Type B pancreatic cell (in vitro differentiated cells): Measurements from ENCODE around the gene AGO1. TPM values are rescaled to one million over a fixed set of nuclear protein-coding genes. Genes with fewer than 3 reads are reported as not detected.

Experiments used
- DNase-seq: peaks from one replicate; pipeline ENCODE4 v3.0.0; 2021; ENCODE audit warnings: mixed read lengths; ENCODE audit not compliant: unreplicated experiment; ENCODE audit errors: extremely low spot score
- H3K27ac Mint-ChIP-seq: 2 replicates; pipeline ENCODE4 v1.8.0; 2021; ENCODE audit warnings: mild to moderate bottlenecking, mixed read lengths
- H3K27me3 Mint-ChIP-seq: 2 replicates; pipeline ENCODE4 v1.8.0; 2021; ENCODE audit warnings: mixed read lengths
- H3K36me3 Mint-ChIP-seq: 2 replicates; pipeline ENCODE4 v1.8.0; 2021; ENCODE audit warnings: mixed read lengths
- H3K4me1 Mint-ChIP-seq: one replicate; pipeline ENCODE4 v1.8.0; 2021; ENCODE audit warnings: mixed read lengths; ENCODE audit not compliant: unreplicated experiment
- H3K4me3 Mint-ChIP-seq: 2 replicates; pipeline ENCODE4 v1.8.0; 2021; ENCODE audit warnings: mild to moderate bottlenecking, mixed read lengths
- H3K9me3 Mint-ChIP-seq: 2 replicates; pipeline ENCODE4 v1.8.0; 2021; ENCODE audit warnings: mixed read lengths
- CTCF ChIP-seq: fragments of 200-600 bp; sonication (generic); conservative IDR thresholded peaks from 2 replicates; pipeline ENCODE4 v1.5.0; 2021; ENCODE audit warnings: antibody characterized with exemption, mild to moderate bottlenecking
- total RNA-seq: library from RNA; stranded (reverse); gene quantifications from 2 replicates; pipeline ENCODE4 v1.2.1, GENCODE V29; 2021; ENCODE audit warnings: low replicate concordance

Gene AGO1
- total RNA-seq, 1 donor from 2014 or later, result 47.7 TPM

- no peaks in the 10 kb centered on the region for H3K27me3 Mint-ChIP-seq
- DNase-seq, result no peak
- no peaks in the 10 kb centered on the region for H3K9me3 Mint-ChIP-seq
- no peak overlapping the region for H3K4me3 Mint-ChIP-seq
- TF ChIP-seq CTCF, result no peak
- H3K36me3 Mint-ChIP-seq, result peaks cover 16% of the 10 kb centered on the region
- H3K27ac Mint-ChIP-seq, result no peak overlapping the region
- H3K4me1 Mint-ChIP-seq, result no peaks in the 10 kb centered on the region
Measured at GRCh38 chr1:35850716-35851115, 32.3 kb upstream of the AGO1 start.

GRCh38 chr1:35851132-35851869 lies 31.7 kb upstream of the AGO1 start:
- TF ChIP-seq CTCF, result no peak
- no peak for DNase-seq
- H3K27me3 Mint-ChIP-seq, result no peaks in the 10 kb centered on the region
- no peak overlapping the region for H3K4me3 Mint-ChIP-seq
- no peaks in the 10 kb centered on the region for H3K9me3 Mint-ChIP-seq
- H3K4me1 Mint-ChIP-seq, result no peaks in the 10 kb centered on the region
- peaks cover 19% of the 10 kb centered on the region for H3K36me3 Mint-ChIP-seq
- H3K27ac Mint-ChIP-seq, result no peak overlapping the region

GRCh38 chr1:35852241-35852640 lies 30.8 kb upstream of the AGO1 start:
- TF ChIP-seq CTCF, result no peak
- no peak overlapping the region for H3K4me3 Mint-ChIP-seq
- no peaks in the 10 kb centered on the region for H3K4me1 Mint-ChIP-seq

GRCh38 chr1:35854989-35855700 lies 27.9 kb upstream of the AGO1 start:
- Mint-ChIP-seq H3K36me3 (peaks cover 13% of the 10 kb centered on the region), H3K9me3 (no peaks in the 10 kb centered on the region), H3K27me3 (no peaks in the 10 kb centered on the region), H3K4me1 (no peaks in the 10 kb centered on the region), H3K27ac (no peak overlapping the region), H3K4me3 (no peak overlapping the region)
- TF ChIP-seq CTCF, result no peak
- no peak for DNase-seq

More at GRCh38 chr1:35852241-35852640, 30.8 kb upstream of the AGO1 start:
- Mint-ChIP-seq H3K36me3 (peaks cover 19% of the 10 kb centered on the region), H3K27ac (no peak overlapping the region), H3K9me3 (no peaks in the 10 kb centered on the region), H3K27me3 (no peaks in the 10 kb centered on the region)
- no peak for DNase-seq

- H3K9me3 Mint-ChIP-seq, result no peaks in the 10 kb centered on the region
- no peaks in the 10 kb centered on the region for H3K27me3 Mint-ChIP-seq
- H3K27ac Mint-ChIP-seq, result no peak overlapping the region
- H3K4me3 Mint-ChIP-seq, result no peak overlapping the region
- no peak for TF ChIP-seq CTCF
- peaks cover 11% of the 10 kb centered on the region for H3K36me3 Mint-ChIP-seq
- H3K4me1 Mint-ChIP-seq, result no peaks in the 10 kb centered on the region
- DNase-seq, result no peak
Measured at GRCh38 chr1:35856964-35857363, 26.0 kb upstream of the AGO1 start.
